ENCODE measurements around the gene CCNY. TPM values are rescaled to one million over a fixed set of nuclear protein-coding genes. Genes with fewer than 3 reads are reported as not detected.

The CCNY gene
- total and polyA plus RNA-seq, 3 experiments from 2014 or later, result 15.1 to 65.2 (median 58.4) TPM

GRCh38 chr10:35488228-35488627 is 151.9 kb downstream of the CCNY start:
- no peaks in the 10 kb centered on the region for H3K4me1 ChIP-seq (ENCODE audit: insufficient read depth, low read length)
- no peak overlapping the region for H3K4me3 ChIP-seq (ENCODE audit: low read length)
- no peaks in the 10 kb centered on the region for H3K27me3 ChIP-seq (ENCODE audit: insufficient read depth, low read length, poor library complexity, severe bottlenecking)
- no peak overlapping the region for H3K27ac ChIP-seq (ENCODE audit: low read depth, low read length)
- Mint-ChIP-seq H3K36me3 (peaks cover 0 to 63% (median 15%) of the 10 kb centered on the region in 3 donors), H3K9me3 (no peaks in the 10 kb centered on the region), H3K4me3 (no peak overlapping the region), H3K4me1 (peaks cover 36 to 59% (median 39%) of the 10 kb centered on the region in 3 donors), H3K27me3 (no peaks in the 10 kb centered on the region), H3K27ac (no peak overlapping the region)
- CTCF ChIA-PET, result no interaction called here
- H3K36me3 ChIP-seq (ENCODE audit: insufficient read depth, low read length), result no peaks in the 10 kb centered on the region
- no peak for DNase-seq
- POLR2A ChIA-PET, result no interaction called here
- no peaks in the 10 kb centered on the region for H3K9me3 ChIP-seq (ENCODE audit: low read length)

DNA sequence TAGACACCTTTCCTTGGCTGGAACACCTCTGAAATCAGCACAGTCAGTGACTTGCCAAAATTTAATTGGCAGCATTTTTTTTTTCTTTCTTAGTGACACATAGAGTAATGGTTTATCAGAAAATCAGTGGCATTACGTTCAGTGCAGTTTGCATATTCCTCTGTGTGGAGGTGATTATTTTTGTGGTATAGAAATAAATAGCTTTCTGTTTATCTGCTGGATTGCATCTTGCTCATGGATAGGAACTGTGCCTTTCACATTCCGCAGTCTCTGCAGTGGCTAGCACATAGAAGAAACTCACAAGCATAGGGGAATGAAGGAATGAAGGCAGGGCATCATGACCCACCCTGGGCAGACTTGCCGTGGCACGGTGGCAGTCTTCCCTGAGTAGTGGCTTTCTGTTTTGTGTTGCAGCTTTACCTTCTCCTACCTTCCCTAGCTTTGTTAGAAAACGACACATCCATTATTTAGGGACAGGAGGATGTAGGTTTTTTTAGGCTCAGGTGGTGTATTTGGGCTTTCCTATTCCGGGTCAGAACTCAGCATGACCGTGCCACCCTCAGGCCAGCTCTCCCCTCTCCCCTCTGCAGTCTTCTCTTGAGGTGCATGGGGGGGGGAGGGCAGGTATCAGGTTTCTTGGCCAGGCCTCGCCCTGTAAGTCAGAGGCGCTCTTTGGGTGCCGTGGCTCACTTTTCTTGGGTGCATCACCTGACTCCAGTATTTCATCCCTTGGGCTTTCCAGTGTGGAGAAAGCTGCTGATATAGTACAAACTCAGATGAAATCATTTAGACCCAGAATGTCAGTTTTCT is 156.3 kb downstream of the CCNY start:
- POLR2A ChIA-PET, result no interaction called here
- Histone ChIP-seq H3K27ac (ENCODE audit: low read depth, low read length) (no peak overlapping the region), H3K36me3 (ENCODE audit: insufficient read depth, low read length) (no peaks in the 10 kb centered on the region), H3K4me3 (ENCODE audit: low read length) (no peak overlapping the region), H3K4me1 (ENCODE audit: insufficient read depth, low read length) (peaks cover 5% of the 10 kb centered on the region), H3K9me3 (ENCODE audit: low read length) (no peaks in the 10 kb centered on the region), H3K27me3 (ENCODE audit: insufficient read depth, low read length, poor library complexity, severe bottlenecking) (no peaks in the 10 kb centered on the region)
- H3K4me1 Mint-ChIP-seq, result peaks cover 45 to 73% (median 61%) of the 10 kb centered on the region in 3 donors
- no peak for DNase-seq
- peaks cover 0 to 32% (median 7%) of the 10 kb centered on the region in 3 donors for H3K36me3 Mint-ChIP-seq
- H3K4me3 Mint-ChIP-seq, result peak overlapping the region in 1 of 7 donors; percentile 4
- H3K27me3 Mint-ChIP-seq, result no peaks in the 10 kb centered on the region
- peak overlapping the region in 3 of 8 donors; percentile 12 to 73 (median 49) for H3K27ac Mint-ChIP-seq
- CTCF ChIA-PET, result no interaction called here
- H3K9me3 Mint-ChIP-seq, result no peaks in the 10 kb centered on the region

GRCh38 chr10:35493196-35494118 is 157.1 kb downstream of the CCNY start:
- H3K4me3 Mint-ChIP-seq, result peak overlapping the region in 1 of 7 donors; percentile 48
- Histone ChIP-seq H3K9me3 (ENCODE audit: low read length) (no peaks in the 10 kb centered on the region), H3K36me3 (ENCODE audit: insufficient read depth, low read length) (no peaks in the 10 kb centered on the region), H3K4me3 (ENCODE audit: low read length) (no peak overlapping the region), H3K27me3 (ENCODE audit: insufficient read depth, low read length, poor library complexity, severe bottlenecking) (no peaks in the 10 kb centered on the region), H3K27ac (ENCODE audit: low read depth, low read length) (no peak overlapping the region), H3K4me1 (ENCODE audit: insufficient read depth, low read length) (peaks cover 7% of the 10 kb centered on the region)
- no peaks in the 10 kb centered on the region for H3K27me3 Mint-ChIP-seq
- H3K36me3 Mint-ChIP-seq, result peaks cover 0 to 25% (median 6%) of the 10 kb centered on the region in 3 donors
- no peaks in the 10 kb centered on the region for H3K9me3 Mint-ChIP-seq
- H3K4me1 Mint-ChIP-seq, result peaks cover 52 to 79% (median 69%) of the 10 kb centered on the region in 3 donors
- CTCF ChIA-PET, result no interaction called here
- POLR2A ChIA-PET, result no interaction called here
- no peak for DNase-seq
- peak overlapping the region in 1 of 8 donors; percentile 69 for H3K27ac Mint-ChIP-seq

- H3K4me1 ChIP-seq (ENCODE audit: insufficient read depth, low read length), result peaks cover 13% of the 10 kb centered on the region
- DNase-seq, result no peak
- no peaks in the 10 kb centered on the region for H3K27me3 ChIP-seq (ENCODE audit: insufficient read depth, low read length, poor library complexity, severe bottlenecking)
- peak overlapping the region in 1 of 8 donors; percentile 15 for H3K27ac Mint-ChIP-seq
- no peak overlapping the region for H3K27ac ChIP-seq (ENCODE audit: low read depth, low read length)
- H3K36me3 ChIP-seq (ENCODE audit: insufficient read depth, low read length), result no peaks in the 10 kb centered on the region
- ChIA-PET CTCF (no interaction called here), POLR2A (interaction anchor here (0.6 kb wide), 1 partner anchor 289 kb away, joined by 3 read pairs; no protein-coding TSS in a partner anchor)
- H3K4me3 ChIP-seq (ENCODE audit: low read length), result no peak overlapping the region
- peaks cover 52 to 87% (median 71%) of the 10 kb centered on the region in 3 donors for H3K4me1 Mint-ChIP-seq
- no peaks in the 10 kb centered on the region for H3K9me3 Mint-ChIP-seq
- peaks cover 3 to 22% (median 11%) of the 10 kb centered on the region in 3 donors for H3K36me3 Mint-ChIP-seq
- H3K4me3 Mint-ChIP-seq, result peak overlapping the region in 1 of 7 donors; percentile 8
- H3K9me3 ChIP-seq (ENCODE audit: low read length), result no peaks in the 10 kb centered on the region
- no peaks in the 10 kb centered on the region for H3K27me3 Mint-ChIP-seq
Observed at GRCh38 chr10:35495521-35496119, 159.3 kb downstream of the CCNY start.

- CTCF ChIA-PET, result no interaction called here
- Mint-ChIP-seq H3K27me3 (no peaks in the 10 kb centered on the region), H3K4me1 (peaks cover 47 to 83% (median 59%) of the 10 kb centered on the region in 3 donors), H3K36me3 (peaks cover 3 to 27% (median 7%) of the 10 kb centered on the region in 3 donors), H3K4me3 (no peak overlapping the region), H3K27ac (peak overlapping the region in 2 of 8 donors; percentile 33 to 45), H3K9me3 (no peaks in the 10 kb centered on the region)
- Histone ChIP-seq H3K27me3 (ENCODE audit: insufficient read depth, low read length, poor library complexity, severe bottlenecking) (no peaks in the 10 kb centered on the region), H3K9me3 (ENCODE audit: low read length) (no peaks in the 10 kb centered on the region), H3K27ac (ENCODE audit: low read depth, low read length) (no peak overlapping the region), H3K36me3 (ENCODE audit: insufficient read depth, low read length) (no peaks in the 10 kb centered on the region), H3K4me3 (ENCODE audit: low read length) (no peak overlapping the region), H3K4me1 (ENCODE audit: insufficient read depth, low read length) (peaks cover 13% of the 10 kb centered on the region)
- DNase-seq, result no peak
- POLR2A ChIA-PET, result no interaction called here
Observed at GRCh38 chr10:35497909-35498308, 161.6 kb downstream of the CCNY start.

DNA sequence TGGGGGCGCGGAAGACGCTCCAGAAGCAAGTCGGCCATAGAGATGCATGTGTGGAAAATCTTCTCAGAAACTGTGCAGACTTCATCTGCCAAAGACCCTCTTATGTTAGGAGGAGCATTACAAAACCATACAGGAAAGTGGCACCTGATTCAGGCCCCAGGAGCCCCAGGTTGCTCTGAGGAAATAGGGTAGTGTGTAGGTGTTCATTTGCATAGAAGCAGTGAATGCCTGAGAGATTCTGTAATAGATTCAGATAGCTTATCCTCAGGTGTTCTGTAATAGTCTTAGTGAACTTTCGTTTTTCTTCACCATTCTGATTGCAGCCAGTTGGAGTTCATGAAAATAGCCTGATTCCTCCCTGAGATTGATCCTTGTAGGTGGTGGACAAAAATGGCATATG is 162.4 kb downstream of the CCNY start:
- Mint-ChIP-seq H3K9me3 (no peaks in the 10 kb centered on the region), H3K4me1 (peaks cover 47 to 82% (median 59%) of the 10 kb centered on the region in 3 donors), H3K36me3 (peaks cover 3 to 29% (median 7%) of the 10 kb centered on the region in 3 donors), H3K4me3 (no peak overlapping the region), H3K27ac (no peak overlapping the region), H3K27me3 (no peaks in the 10 kb centered on the region)
- Histone ChIP-seq H3K36me3 (ENCODE audit: insufficient read depth, low read length) (peaks cover 3% of the 10 kb centered on the region), H3K27me3 (ENCODE audit: insufficient read depth, low read length, poor library complexity, severe bottlenecking) (no peaks in the 10 kb centered on the region), H3K27ac (ENCODE audit: low read depth, low read length) (no peak overlapping the region), H3K9me3 (ENCODE audit: low read length) (no peaks in the 10 kb centered on the region), H3K4me1 (ENCODE audit: insufficient read depth, low read length) (peaks cover 13% of the 10 kb centered on the region), H3K4me3 (ENCODE audit: low read length) (no peak overlapping the region)
- DNase-seq, result no peak
- POLR2A ChIA-PET, result no interaction called here
- CTCF ChIA-PET, result no interaction called here

GRCh38 chr10:35501923-35502322 is 165.6 kb downstream of the CCNY start:
- H3K4me1 ChIP-seq (ENCODE audit: insufficient read depth, low read length), result peaks cover 8% of the 10 kb centered on the region
- H3K9me3 ChIP-seq (ENCODE audit: low read length), result no peaks in the 10 kb centered on the region
- peaks cover 45 to 77% (median 57%) of the 10 kb centered on the region in 3 donors for H3K4me1 Mint-ChIP-seq
- CTCF ChIA-PET, result no interaction called here
- peaks cover 3 to 29% (median 5%) of the 10 kb centered on the region in 3 donors for H3K36me3 Mint-ChIP-seq
- peaks cover 7% of the 10 kb centered on the region for H3K36me3 ChIP-seq (ENCODE audit: insufficient read depth, low read length)
- H3K4me3 Mint-ChIP-seq, result no peak overlapping the region
- no peaks in the 10 kb centered on the region for H3K27me3 ChIP-seq (ENCODE audit: insufficient read depth, low read length, poor library complexity, severe bottlenecking)
- no peak for DNase-seq
- no peak overlapping the region for H3K27ac Mint-ChIP-seq
- POLR2A ChIA-PET, result no interaction called here
- H3K4me3 ChIP-seq (ENCODE audit: low read length), result no peak overlapping the region
- H3K27me3 Mint-ChIP-seq, result no peaks in the 10 kb centered on the region
- H3K27ac ChIP-seq (ENCODE audit: low read depth, low read length), result no peak overlapping the region
- H3K9me3 Mint-ChIP-seq, result no peaks in the 10 kb centered on the region

All from CD8-positive, alpha-beta memory T cell (primary cell).